ENCODE measurements around the gene DNAJB1. TPM values are rescaled to one million over a fixed set of nuclear protein-coding genes. Genes with fewer than 3 reads are reported as not detected.

The DNAJB1 gene
- total and polyA plus RNA-seq, 4 donors = 72.2 to 171 (median 94.5) TPM

GRCh38 chr19:14502334-14503092 lies 15.7 kb downstream of the DNAJB1 start:
- Histone ChIP-seq H3K4me3 (no peak overlapping the region), H3K36me3 (ENCODE audit: control insufficient read depth in 4 of 4, insufficient read depth in 4 of 4, low read length in 4 of 4) (no peaks in the 10 kb centered on the region), H3K9me3 (ENCODE audit: control insufficient read depth in 4 of 4, insufficient read depth in 3 of 4, low read length in 3 of 4) (no peaks in the 10 kb centered on the region), H3K27ac (ENCODE audit: low read depth in 1 of 2, low read length in 1 of 2) (peak overlapping the region in 1 of 2 donors; percentile 82), H3K27me3 (ENCODE audit: control insufficient read depth in 3 of 3, insufficient read depth in 3 of 3, low read length in 2 of 3) (no peaks in the 10 kb centered on the region), H3K4me1 (ENCODE audit: control insufficient read depth in 5 of 5, insufficient read depth in 5 of 5, low read length in 5 of 5) (peaks cover 0 to 16% (median 3%) of the 10 kb centered on the region in 5 donors), H3K9ac (ENCODE audit: insufficient read depth in 1 of 2, low read length in 2 of 2) (no peak overlapping the region)
- DNase-seq (no peak), ATAC-seq (ENCODE audit: insufficient read depth, low FRiP score) (no peak)
- TF ChIP-seq, protein P1, sequence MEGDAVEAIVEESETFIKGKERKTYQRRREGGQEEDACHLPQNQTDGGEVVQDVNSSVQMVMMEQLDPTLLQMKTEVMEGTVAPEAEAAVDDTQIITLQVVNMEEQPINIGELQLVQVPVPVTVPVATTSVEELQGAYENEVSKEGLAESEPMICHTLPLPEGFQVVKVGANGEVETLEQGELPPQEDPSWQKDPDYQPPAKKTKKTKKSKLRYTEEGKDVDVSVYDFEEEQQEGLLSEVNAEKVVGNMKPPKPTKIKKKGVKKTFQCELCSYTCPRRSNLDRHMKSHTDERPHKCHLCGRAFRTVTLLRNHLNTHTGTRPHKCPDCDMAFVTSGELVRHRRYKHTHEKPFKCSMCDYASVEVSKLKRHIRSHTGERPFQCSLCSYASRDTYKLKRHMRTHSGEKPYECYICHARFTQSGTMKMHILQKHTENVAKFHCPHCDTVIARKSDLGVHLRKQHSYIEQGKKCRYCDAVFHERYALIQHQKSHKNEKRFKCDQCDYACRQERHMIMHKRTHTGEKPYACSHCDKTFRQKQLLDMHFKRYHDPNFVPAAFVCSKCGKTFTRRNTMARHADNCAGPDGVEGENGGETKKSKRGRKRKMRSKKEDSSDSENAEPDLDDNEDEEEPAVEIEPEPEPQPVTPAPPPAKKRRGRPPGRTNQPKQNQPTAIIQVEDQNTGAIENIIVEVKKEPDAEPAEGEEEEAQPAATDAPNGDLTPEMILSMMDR (IDR thresholded peaks at IDR 0.05; ENCODE audit: control extremely low read depth, extremely low read depth) = no peak
- WGBS, 2 donors = 75 to 80% methylated on average over 11 of the region's 11 CpGs

GRCh38 chr19:14497228-14497921 lies 20.8 kb downstream of the DNAJB1 start:
- no peak overlapping the region for H3K9ac ChIP-seq (ENCODE audit: insufficient read depth in 1 of 2, low read length in 2 of 2)
- no peaks in the 10 kb centered on the region for H3K9me3 ChIP-seq (ENCODE audit: control insufficient read depth in 4 of 4, insufficient read depth in 3 of 4, low read length in 3 of 4)
- peaks cover 0 to 6% (median 3%) of the 10 kb centered on the region in 4 donors for H3K36me3 ChIP-seq (ENCODE audit: control insufficient read depth in 4 of 4, insufficient read depth in 4 of 4, low read length in 4 of 4)
- no peak for ATAC-seq (ENCODE audit: insufficient read depth, low FRiP score)
- TF ChIP-seq, protein P1 (IDR thresholded peaks at IDR 0.05; ENCODE audit: control extremely low read depth, extremely low read depth) = no peak
- H3K4me1 ChIP-seq (ENCODE audit: control insufficient read depth in 5 of 5, insufficient read depth in 5 of 5, low read length in 5 of 5) = peaks cover 0 to 20% (median 9%) of the 10 kb centered on the region in 5 donors
- peak overlapping the region in 1 of 2 donors; percentile 91 for H3K27ac ChIP-seq (ENCODE audit: low read depth in 1 of 2, low read length in 1 of 2)
- DNase-seq = no peak
- H3K4me3 ChIP-seq = no peak overlapping the region
- no peaks in the 10 kb centered on the region for H3K27me3 ChIP-seq (ENCODE audit: control insufficient read depth in 3 of 3, insufficient read depth in 3 of 3, low read length in 2 of 3)
- WGBS, 2 donors = 36 to 54% methylated on average over 6 of the region's 6 CpGs

DNA sequence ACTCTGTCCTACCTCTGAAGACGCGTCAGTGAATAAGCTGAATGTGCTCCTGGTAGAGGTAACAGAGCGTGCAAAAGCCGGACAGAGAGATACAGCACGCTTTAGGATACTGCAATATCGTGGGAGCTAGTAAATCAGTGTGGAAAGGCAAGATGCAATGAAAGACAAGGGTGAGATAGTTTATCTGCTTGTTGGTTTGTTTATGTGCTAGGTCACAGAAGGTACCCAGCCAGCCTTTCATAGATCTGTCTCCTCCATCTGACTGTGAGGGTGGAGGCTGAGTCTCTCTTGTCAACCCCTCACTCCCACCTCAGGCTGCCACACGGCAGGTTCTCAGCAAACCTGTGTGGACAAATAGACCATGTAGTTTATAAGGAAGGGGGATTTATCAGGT lies 21.4 kb downstream of the DNAJB1 start:
- H3K27ac ChIP-seq (ENCODE audit: low read depth in 1 of 2, low read length in 1 of 2) = peak overlapping the region in 1 of 2 donors; percentile 91
- H3K4me3 ChIP-seq = no peak overlapping the region
- no peaks in the 10 kb centered on the region for H3K9me3 ChIP-seq (ENCODE audit: control insufficient read depth in 4 of 4, insufficient read depth in 3 of 4, low read length in 3 of 4)
- H3K36me3 ChIP-seq (ENCODE audit: control insufficient read depth in 4 of 4, insufficient read depth in 4 of 4, low read length in 4 of 4) = peaks cover 0 to 6% (median 3%) of the 10 kb centered on the region in 4 donors
- 53 to 75% methylated on average over 7 of the region's 7 CpGs for WGBS, 2 donors
- H3K9ac ChIP-seq (ENCODE audit: insufficient read depth in 1 of 2, low read length in 2 of 2) = no peak overlapping the region
- DNase-seq (no peak), ATAC-seq (ENCODE audit: insufficient read depth, low FRiP score) (no peak)
- peaks cover 0 to 18% (median 9%) of the 10 kb centered on the region in 5 donors for H3K4me1 ChIP-seq (ENCODE audit: control insufficient read depth in 5 of 5, insufficient read depth in 5 of 5, low read length in 5 of 5)
- H3K27me3 ChIP-seq (ENCODE audit: control insufficient read depth in 3 of 3, insufficient read depth in 3 of 3, low read length in 2 of 3) = no peaks in the 10 kb centered on the region
- TF ChIP-seq, protein P1 (IDR thresholded peaks at IDR 0.05; ENCODE audit: control extremely low read depth, extremely low read depth) = no peak

Measured in lung (tissue), 12 donors.